Measurements from ENCODE around the gene CCDC190. TPM values are rescaled to one million over a fixed set of nuclear protein-coding genes. Genes with fewer than 3 reads are reported as not detected.
"Not testable (repeated sequence)": the region's sequence is repeated elsewhere in the genome, so short reads cannot be mapped to it uniquely, and the experiment has no call there.

The CCDC190 gene
- total RNA-seq, 2 experiments from 2014 or later: not detected

- POLR2A ChIA-PET: no interaction called here
These were observed 32.6 kb upstream of the CCDC190 start for GRCh38 chr1:162893612-162893908.

GRCh38 chr1:162892906-162893611 is 32.1 kb upstream of the CCDC190 start:
- Mint-ChIP-seq H3K4me3 (no peak overlapping the region), H3K4me1 (ENCODE audit: low read depth) (no peaks in the 10 kb centered on the region), H3K36me3 (no peaks in the 10 kb centered on the region), H3K27ac (no peak overlapping the region), H3K27me3 (peaks cover 4% of the 10 kb centered on the region), H3K9me3 (no peaks in the 10 kb centered on the region)
- POLR2A ChIA-PET: no interaction called here
- DNase-seq: no peak
- CTCF ChIA-PET: no interaction called here
- intact Hi-C loops (cut with micrococcal nuclease): no loop called here

More at GRCh38 chr1:162893612-162893908, 32.6 kb upstream of the CCDC190 start:
- Mint-ChIP-seq H3K4me3 (no peak overlapping the region), H3K36me3 (no peaks in the 10 kb centered on the region), H3K9me3 (no peaks in the 10 kb centered on the region), H3K27me3 (peaks cover 4% of the 10 kb centered on the region), H3K4me1 (ENCODE audit: low read depth) (no peaks in the 10 kb centered on the region), H3K27ac (no peak overlapping the region)
- intact Hi-C loops (cut with micrococcal nuclease): no loop called here
- CTCF ChIA-PET: no interaction called here
- DNase-seq: no peak

GRCh38 chr1:162889989-162890388 is 29.0 kb upstream of the CCDC190 start:
- DNase-seq: no peak
- Mint-ChIP-seq H3K9me3 (no peaks in the 10 kb centered on the region), H3K27me3 (peaks cover 4% of the 10 kb centered on the region), H3K27ac (no peak overlapping the region), H3K4me1 (ENCODE audit: low read depth) (no peaks in the 10 kb centered on the region), H3K4me3 (no peak overlapping the region), H3K36me3 (no peaks in the 10 kb centered on the region)
- CTCF ChIA-PET: no interaction called here
- intact Hi-C loops (cut with micrococcal nuclease): no loop called here
- POLR2A ChIA-PET: no interaction called here

GRCh38 chr1:162886705-162887104 is 25.7 kb upstream of the CCDC190 start:
- no peaks in the 10 kb centered on the region for H3K9me3 Mint-ChIP-seq
- no peak overlapping the region for H3K27ac Mint-ChIP-seq
- peaks cover 4% of the 10 kb centered on the region for H3K27me3 Mint-ChIP-seq
- DNase-seq: no peak
- CTCF ChIA-PET: no interaction called here
- no peaks in the 10 kb centered on the region for H3K4me1 Mint-ChIP-seq (ENCODE audit: low read depth)
- POLR2A ChIA-PET: no interaction called here
- no peak overlapping the region for H3K4me3 Mint-ChIP-seq
- intact Hi-C loops (cut with micrococcal nuclease): no loop called here
- H3K36me3 Mint-ChIP-seq: no peaks in the 10 kb centered on the region

- CTCF ChIA-PET: interaction anchor here (0.8 kb wide), 1 partner anchor 39 kb away, joined by 3 read pairs; no protein-coding TSS in a partner anchor
- no peak for DNase-seq
- H3K4me1 Mint-ChIP-seq (ENCODE audit: low read depth): no peaks in the 10 kb centered on the region
- POLR2A ChIA-PET: no interaction called here
- H3K27me3 Mint-ChIP-seq: peaks cover 3% of the 10 kb centered on the region
- no peaks in the 10 kb centered on the region for H3K36me3 Mint-ChIP-seq
- intact Hi-C loops (cut with micrococcal nuclease): no loop called here
- H3K4me3 Mint-ChIP-seq: no peak overlapping the region
- H3K27ac Mint-ChIP-seq: no peak overlapping the region
- H3K9me3 Mint-ChIP-seq: no peaks in the 10 kb centered on the region
These were observed 24.3 kb upstream of the CCDC190 start for GRCh38 chr1:162885265-162885664.

- POLR2A ChIA-PET: no interaction called here
- Mint-ChIP-seq H3K27ac (no peak overlapping the region), H3K4me3 (no peak overlapping the region), H3K27me3 (peaks cover 3% of the 10 kb centered on the region), H3K36me3 (no peaks in the 10 kb centered on the region), H3K9me3 (no peaks in the 10 kb centered on the region), H3K4me1 (ENCODE audit: low read depth) (no peaks in the 10 kb centered on the region)
- CTCF ChIA-PET: no interaction called here
- DNase-seq: no peak
- intact Hi-C loops (cut with micrococcal nuclease): no loop called here
These were observed 23.9 kb upstream of the CCDC190 start for GRCh38 chr1:162884831-162885230.

- Mint-ChIP-seq H3K36me3 (no peaks in the 10 kb centered on the region), H3K27me3 (peaks cover 9% of the 10 kb centered on the region), H3K27ac (no peak overlapping the region), H3K9me3 (no peaks in the 10 kb centered on the region), H3K4me3 (no peak overlapping the region), H3K4me1 (ENCODE audit: low read depth) (no peaks in the 10 kb centered on the region)
- DNase-seq: no peak
- POLR2A ChIA-PET: no interaction called here
- intact Hi-C loops (cut with micrococcal nuclease): no loop called here
- CTCF ChIA-PET: no interaction called here
These were observed 21.3 kb upstream of the CCDC190 start for GRCh38 chr1:162882248-162882674.

GRCh38 chr1:162881590-162881989 is 20.6 kb upstream of the CCDC190 start:
- intact Hi-C loops (cut with micrococcal nuclease): no loop called here
- H3K36me3 Mint-ChIP-seq: no peaks in the 10 kb centered on the region
- POLR2A ChIA-PET: no interaction called here
- no peak overlapping the region for H3K27ac Mint-ChIP-seq
- no peaks in the 10 kb centered on the region for H3K9me3 Mint-ChIP-seq
- CTCF ChIA-PET: no interaction called here
- peaks cover 13% of the 10 kb centered on the region for H3K27me3 Mint-ChIP-seq
- H3K4me3 Mint-ChIP-seq: no peak overlapping the region
- no peaks in the 10 kb centered on the region for H3K4me1 Mint-ChIP-seq (ENCODE audit: low read depth)
- DNase-seq: no peak

GRCh38 chr1:162880617-162881016 is 19.6 kb upstream of the CCDC190 start:
- H3K4me3 Mint-ChIP-seq; H3K27ac Mint-ChIP-seq; H3K4me1 Mint-ChIP-seq (ENCODE audit: low read depth); H3K9me3 Mint-ChIP-seq; CTCF ChIA-PET; DNase-seq; H3K36me3 Mint-ChIP-seq; POLR2A ChIA-PET; intact Hi-C loops (cut with micrococcal nuclease): not testable (repeated sequence)
- peaks cover 14% of the 10 kb centered on the region for H3K27me3 Mint-ChIP-seq

- CTCF ChIA-PET: interaction anchor here (0.8 kb wide), 1 partner anchor 297 kb away, joined by 3 read pairs; no protein-coding TSS in a partner anchor
- H3K27ac Mint-ChIP-seq: no peak overlapping the region
- H3K27me3 Mint-ChIP-seq: peaks cover 20% of the 10 kb centered on the region
These were observed 17.1 kb upstream of the CCDC190 start for GRCh38 chr1:162878000-162878596.

GRCh38 chr1:162877412-162877811 is 16.4 kb upstream of the CCDC190 start:
- H3K4me3 Mint-ChIP-seq: no peak overlapping the region
- CTCF ChIA-PET: no interaction called here
- H3K4me1 Mint-ChIP-seq (ENCODE audit: low read depth): no peaks in the 10 kb centered on the region
- H3K27ac Mint-ChIP-seq: no peak overlapping the region
- peaks cover 20% of the 10 kb centered on the region for H3K27me3 Mint-ChIP-seq
- intact Hi-C loops (cut with micrococcal nuclease): no loop called here
- H3K36me3 Mint-ChIP-seq: no peaks in the 10 kb centered on the region
- peaks cover 6% of the 10 kb centered on the region for H3K9me3 Mint-ChIP-seq
- POLR2A ChIA-PET: no interaction called here
- no peak for DNase-seq

More at GRCh38 chr1:162878000-162878596, 17.1 kb upstream of the CCDC190 start:
- no peaks in the 10 kb centered on the region for H3K36me3 Mint-ChIP-seq
- intact Hi-C loops (cut with micrococcal nuclease): loop anchor here (1.0 kb wide), 1 partner anchor 297 kb away; no protein-coding TSS in a partner anchor
- no peaks in the 10 kb centered on the region for H3K4me1 Mint-ChIP-seq (ENCODE audit: low read depth)
- POLR2A ChIA-PET: no interaction called here
- H3K9me3 Mint-ChIP-seq: peaks cover 2% of the 10 kb centered on the region
- peak; percentile 53 for DNase-seq
- no peak overlapping the region for H3K4me3 Mint-ChIP-seq

- peaks cover 20% of the 10 kb centered on the region for H3K27me3 Mint-ChIP-seq
- H3K27ac Mint-ChIP-seq: no peak overlapping the region
- no peaks in the 10 kb centered on the region for H3K36me3 Mint-ChIP-seq
- H3K4me1 Mint-ChIP-seq (ENCODE audit: low read depth): no peaks in the 10 kb centered on the region
- H3K9me3 Mint-ChIP-seq: peaks cover 8% of the 10 kb centered on the region
- POLR2A ChIA-PET: no interaction called here
- no peak overlapping the region for H3K4me3 Mint-ChIP-seq
- DNase-seq: no peak
- CTCF ChIA-PET: interaction anchor here (0.6 kb wide), 1 partner anchor 214 kb away, joined by 3 read pairs; no protein-coding TSS in a partner anchor
- intact Hi-C loops (cut with micrococcal nuclease): no loop called here
These were observed 15.8 kb upstream of the CCDC190 start for GRCh38 chr1:162876751-162877150.

Measured in activated CD4-positive, alpha-beta memory T cell treated with anti-CD3 and anti-CD28 coated beads for 36 hours (primary cell).